Measurements from ENCODE around the gene IQCN. TPM values are rescaled to one million over a fixed set of nuclear protein-coding genes. Genes with fewer than 3 reads are reported as not detected.

Gene IQCN
- total RNA-seq, 1 donor from 2014 or later: 10.5 TPM

DNA sequence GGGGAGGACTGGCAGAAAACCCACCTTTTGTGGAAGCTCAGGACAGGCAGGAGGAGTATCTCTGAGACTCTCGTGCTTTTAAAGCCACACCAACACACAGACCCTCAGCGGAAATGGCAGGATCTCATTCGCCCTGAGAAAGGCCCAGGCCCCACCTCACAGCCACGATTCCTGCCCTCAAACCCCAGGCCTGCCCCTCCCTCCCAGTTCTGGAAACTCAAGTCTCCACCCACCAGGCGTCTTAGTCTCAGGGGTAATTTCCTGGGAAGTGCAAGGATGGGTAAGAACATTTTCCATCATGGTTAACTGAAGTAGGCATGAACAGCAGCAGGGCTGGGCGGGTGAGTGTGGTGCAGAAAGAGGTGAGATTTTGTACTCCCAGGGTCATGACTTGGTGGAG lies 40.1 kb downstream of the IQCN start:
- H3K27me3 Mint-ChIP-seq: peaks cover 52% of the 10 kb centered on the region
- no peak overlapping the region for H3K27ac Mint-ChIP-seq
- no peak for TF ChIP-seq CTCF (IDR thresholded peaks at IDR 0.05; ENCODE audit: unreplicated experiment)

GRCh38 chr19:18233224-18233825 lies 40.9 kb downstream of the IQCN start:
- Mint-ChIP-seq H3K4me1 (ENCODE audit: low read depth) (peaks cover 3% of the 10 kb centered on the region), H3K27ac (peak overlapping the region; percentile 18), H3K4me3 (ENCODE audit: low read depth) (no peak overlapping the region), H3K27me3 (peaks cover 49% of the 10 kb centered on the region), H3K36me3 (ENCODE audit: insufficient read depth) (no peaks in the 10 kb centered on the region), H3K9me3 (ENCODE audit: low read depth) (peaks cover 3% of the 10 kb centered on the region)
- TF ChIP-seq CTCF (IDR thresholded peaks at IDR 0.05; ENCODE audit: unreplicated experiment): no peak
- peak; percentile 84 for DNase-seq (ENCODE audit: low spot score, unreplicated experiment)

More for the DNA sequence above, 40.1 kb downstream of the IQCN start:
- H3K36me3 Mint-ChIP-seq (ENCODE audit: insufficient read depth): no peaks in the 10 kb centered on the region
- H3K4me3 Mint-ChIP-seq (ENCODE audit: low read depth): no peak overlapping the region
- H3K9me3 Mint-ChIP-seq (ENCODE audit: low read depth): peaks cover 3% of the 10 kb centered on the region
- DNase-seq (ENCODE audit: low spot score, unreplicated experiment): no peak
- H3K4me1 Mint-ChIP-seq (ENCODE audit: low read depth): peaks cover 3% of the 10 kb centered on the region

DNA sequence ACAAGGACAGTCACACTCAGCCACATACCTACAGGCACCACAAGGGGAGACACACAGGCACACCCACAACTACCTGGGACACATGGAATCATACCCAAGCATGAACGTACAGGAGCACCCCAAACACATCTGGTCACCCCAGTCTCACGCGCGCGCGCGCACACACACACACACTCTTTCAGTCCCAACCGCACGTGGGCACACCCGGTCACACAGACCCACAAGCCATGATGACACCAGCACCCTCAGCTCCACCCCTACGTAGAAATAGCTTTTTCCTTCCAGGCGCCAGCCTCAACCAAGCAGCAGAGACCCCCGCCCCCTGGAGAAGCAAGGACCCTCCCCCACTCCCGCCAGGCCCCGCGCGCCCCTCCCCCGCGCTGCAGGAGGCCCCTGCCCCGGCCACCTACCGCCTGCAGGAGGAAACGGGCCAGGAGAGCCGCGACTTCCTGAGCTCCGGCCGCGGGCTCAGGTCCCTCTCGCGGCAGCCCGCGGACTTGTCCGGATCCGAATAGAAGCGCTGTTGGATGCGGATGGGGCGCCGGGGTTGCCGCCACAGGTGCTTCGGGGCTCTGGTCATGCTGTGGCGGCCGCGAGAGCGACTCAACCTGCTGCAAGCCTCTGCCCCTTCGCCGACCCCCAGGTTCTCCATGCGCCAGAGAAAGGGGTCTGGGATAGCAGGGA lies 41.6 kb downstream of the IQCN start:
- Mint-ChIP-seq H3K27ac (peak overlapping the region; percentile 29), H3K9me3 (ENCODE audit: low read depth) (peaks cover 3% of the 10 kb centered on the region), H3K4me3 (ENCODE audit: low read depth) (peak overlapping the region; percentile 63), H3K4me1 (ENCODE audit: low read depth) (peaks cover 3% of the 10 kb centered on the region), H3K36me3 (ENCODE audit: insufficient read depth) (no peaks in the 10 kb centered on the region), H3K27me3 (peaks cover 54% of the 10 kb centered on the region)
- DNase-seq (ENCODE audit: low spot score, unreplicated experiment): no peak
- peak; percentile 43 for TF ChIP-seq CTCF (IDR thresholded peaks at IDR 0.05; ENCODE audit: unreplicated experiment)

DNA sequence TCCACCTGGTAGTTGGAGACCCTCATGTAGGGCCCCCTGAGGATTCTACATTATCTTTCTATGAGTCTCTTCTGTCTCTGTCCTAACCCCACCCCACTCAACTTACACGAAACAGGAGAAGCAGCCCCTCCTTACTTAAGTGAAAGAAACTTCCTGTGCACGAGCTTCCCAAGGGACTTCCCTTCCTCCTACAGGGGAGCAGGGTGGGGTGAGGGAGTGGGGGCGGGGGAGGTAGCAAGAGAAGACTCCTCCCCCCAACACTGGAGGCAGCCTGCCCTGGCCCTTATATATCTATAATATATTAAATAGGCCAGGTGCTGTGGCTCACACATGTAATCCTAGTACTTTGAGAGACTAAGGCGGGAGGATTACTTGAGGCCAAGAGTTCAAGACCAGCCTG lies 42.5 kb downstream of the IQCN start:
- H3K36me3 Mint-ChIP-seq (ENCODE audit: insufficient read depth): no peaks in the 10 kb centered on the region
- H3K27me3 Mint-ChIP-seq: peaks cover 59% of the 10 kb centered on the region
- no peak overlapping the region for H3K4me3 Mint-ChIP-seq (ENCODE audit: low read depth)
- peaks cover 3% of the 10 kb centered on the region for H3K9me3 Mint-ChIP-seq (ENCODE audit: low read depth)
- no peak for DNase-seq (ENCODE audit: low spot score, unreplicated experiment)
- H3K27ac Mint-ChIP-seq: no peak overlapping the region
- peaks cover 3% of the 10 kb centered on the region for H3K4me1 Mint-ChIP-seq (ENCODE audit: low read depth)
- TF ChIP-seq CTCF (IDR thresholded peaks at IDR 0.05; ENCODE audit: unreplicated experiment): no peak

- H3K4me1 Mint-ChIP-seq (ENCODE audit: low read depth): peaks cover 3% of the 10 kb centered on the region
- no peak for TF ChIP-seq CTCF (IDR thresholded peaks at IDR 0.05; ENCODE audit: unreplicated experiment)
- H3K9me3 Mint-ChIP-seq (ENCODE audit: low read depth): peaks cover 3% of the 10 kb centered on the region
- H3K27me3 Mint-ChIP-seq: peaks cover 57% of the 10 kb centered on the region
- no peak overlapping the region for H3K27ac Mint-ChIP-seq
- H3K36me3 Mint-ChIP-seq (ENCODE audit: insufficient read depth): no peaks in the 10 kb centered on the region
- DNase-seq (ENCODE audit: low spot score, unreplicated experiment): no peak
- no peak overlapping the region for H3K4me3 Mint-ChIP-seq (ENCODE audit: low read depth)
Measured at GRCh38 chr19:18230941-18231734, 43.1 kb downstream of the IQCN start.

Data from progenitor cell of endocrine pancreas (in vitro differentiated cells).